LNCaP clone FGC (cell line): ENCODE measurements around the gene MCOLN2.
"Not testable (repeated sequence)": the region's sequence is repeated elsewhere in the genome, so short reads cannot be mapped to it uniquely, and the experiment has no call there.

Experiments used
- DNase-seq: peaks from one replicate; pipeline ENCODE4 v3.0.0-alpha.2; 2011; ENCODE audit warnings: low read depth
- H3K4me3 ChIP-seq: 2 replicates; pipeline ENCODE4 v1.5.1; 2011; ENCODE audit warnings: mild to moderate bottlenecking, low read depth, low read length, control low read depth
- CTCF ChIP-seq: IDR thresholded peaks from 2 replicates; pipeline ENCODE4 v1.5.1; 2012; ENCODE audit warnings: mild to moderate bottlenecking; ENCODE audit not compliant: control insufficient read depth, insufficient read depth; ENCODE audit errors: extremely low read depth

The MCOLN2 gene

GRCh38 chr1:85001742-85002141, 4.8 kb upstream of the MCOLN2 start:
- no peak for DNase-seq
- H3K4me3 ChIP-seq: no peak overlapping the region
- TF ChIP-seq CTCF: no peak

- TF ChIP-seq CTCF: no peak
- H3K4me3 ChIP-seq: no peak overlapping the region
- DNase-seq: no peak
Measured at GRCh38 chr1:84998642-84999280, 1.8 kb upstream of the MCOLN2 start.

- no peak for TF ChIP-seq CTCF
- DNase-seq: no peak
- H3K4me3 ChIP-seq: peak overlapping the region; percentile 66
Measured at GRCh38 chr1:84997667-84998600, 1.0 kb upstream of the MCOLN2 start.

GRCh38 chr1:84995484-84996334, 1.2 kb downstream of the MCOLN2 start:
- TF ChIP-seq CTCF: no peak
- no peak for DNase-seq
- no peak overlapping the region for H3K4me3 ChIP-seq

GRCh38 chr1:84991097-84991920, 5.6 kb downstream of the MCOLN2 start:
- no peak for DNase-seq
- no peak overlapping the region for H3K4me3 ChIP-seq
- TF ChIP-seq CTCF: no peak

GRCh38 chr1:84988588-84988987, 8.3 kb downstream of the MCOLN2 start:
- TF ChIP-seq CTCF: no peak
- H3K4me3 ChIP-seq: no peak overlapping the region
- DNase-seq: no peak

- DNase-seq, H3K4me3 ChIP-seq: not testable (repeated sequence)
Measured at GRCh38 chr1:84986561-84986960, 10.4 kb downstream of the MCOLN2 start.
